ENCODE measurements around the gene NEO1.

NEO1 gene

DNA sequence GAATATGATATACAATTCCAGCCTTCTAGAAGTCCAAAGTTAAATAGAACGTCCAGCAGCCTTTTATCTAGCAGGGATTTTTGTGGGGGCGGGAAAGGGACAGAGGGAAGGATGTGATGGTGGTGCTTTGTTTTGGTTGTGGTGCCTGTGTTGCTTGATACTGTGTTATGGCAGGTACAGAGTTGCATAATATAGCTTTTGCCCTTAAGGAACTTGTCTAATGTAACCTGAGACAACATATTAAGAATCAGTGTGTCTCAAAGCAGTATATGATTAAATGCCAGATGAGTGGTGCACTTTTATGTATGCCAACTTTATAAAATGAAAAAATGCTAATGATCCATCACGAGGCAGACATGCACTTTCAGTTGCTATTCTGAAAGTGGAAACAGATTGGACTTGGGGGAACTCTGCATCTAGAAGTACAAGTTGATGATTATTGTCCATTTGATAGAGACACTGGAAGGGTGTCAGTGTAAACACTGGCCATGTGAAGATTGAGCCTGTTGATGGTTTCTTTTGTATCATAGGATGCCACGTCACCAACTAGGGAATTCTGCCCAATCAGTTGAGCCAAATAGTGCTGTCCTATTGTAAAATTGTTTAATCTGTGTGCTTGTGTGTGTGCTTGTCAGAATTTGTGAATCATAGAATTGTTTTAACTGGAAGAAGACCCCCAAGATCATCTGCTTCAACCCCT lies 23.0 kb downstream of the NEO1 start:
- DNase-seq (ENCODE audit: low read depth in 2 of 2) = no peak

GRCh38 chr15:73078291-73078690 lies 26.0 kb downstream of the NEO1 start:
- DNase-seq (ENCODE audit: low read depth in 2 of 2) = no peak

GRCh38 chr15:73078722-73079121 lies 26.5 kb downstream of the NEO1 start:
- peak; percentile 65 to 67 for DNase-seq (ENCODE audit: low read depth in 2 of 2)

DNA sequence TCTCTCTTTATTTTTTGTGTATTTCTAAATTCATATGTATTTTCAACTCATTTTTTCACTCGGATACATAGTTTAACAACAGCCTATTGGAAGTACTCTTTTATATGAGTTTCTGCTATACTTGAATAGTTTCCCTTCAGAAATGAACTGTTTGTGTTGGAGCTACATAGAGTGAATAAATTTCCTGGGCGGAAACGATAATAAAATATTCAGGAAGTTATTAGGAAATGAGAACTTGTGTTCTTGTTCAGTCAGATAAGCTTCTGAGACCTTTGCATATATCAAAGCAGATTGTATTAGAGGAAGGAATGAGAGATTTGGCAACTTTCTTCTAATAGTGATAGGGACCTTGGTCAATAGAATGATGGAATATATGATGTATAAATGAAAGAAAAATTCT lies 27.3 kb downstream of the NEO1 start:
- no peak for DNase-seq (ENCODE audit: low read depth in 2 of 2)

GRCh38 chr15:73081321-73081958 lies 29.2 kb downstream of the NEO1 start:
- peak; percentile 16 to 30 for DNase-seq (ENCODE audit: low read depth in 2 of 2)

DNA sequence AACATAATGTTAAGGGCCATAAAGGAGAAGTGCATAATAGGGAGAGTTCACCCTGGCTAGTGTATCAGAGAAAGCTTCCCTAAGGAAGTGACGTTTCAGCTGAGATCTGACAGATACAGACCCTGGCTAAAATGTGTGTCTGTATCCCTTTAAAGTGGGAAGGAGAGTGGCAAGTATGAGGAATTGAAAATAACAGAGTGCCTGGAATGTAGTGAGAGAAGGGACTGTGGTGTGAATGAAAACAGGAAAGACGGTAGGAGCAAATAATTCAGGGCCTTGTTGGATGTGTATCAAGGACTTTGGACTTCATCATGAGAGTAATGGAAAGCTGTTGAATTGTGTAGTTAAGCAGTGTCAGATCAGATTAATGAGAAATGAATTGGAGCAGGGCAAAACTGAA lies 30.5 kb downstream of the NEO1 start:
- no peak for DNase-seq (ENCODE audit: low read depth in 2 of 2)

DNA sequence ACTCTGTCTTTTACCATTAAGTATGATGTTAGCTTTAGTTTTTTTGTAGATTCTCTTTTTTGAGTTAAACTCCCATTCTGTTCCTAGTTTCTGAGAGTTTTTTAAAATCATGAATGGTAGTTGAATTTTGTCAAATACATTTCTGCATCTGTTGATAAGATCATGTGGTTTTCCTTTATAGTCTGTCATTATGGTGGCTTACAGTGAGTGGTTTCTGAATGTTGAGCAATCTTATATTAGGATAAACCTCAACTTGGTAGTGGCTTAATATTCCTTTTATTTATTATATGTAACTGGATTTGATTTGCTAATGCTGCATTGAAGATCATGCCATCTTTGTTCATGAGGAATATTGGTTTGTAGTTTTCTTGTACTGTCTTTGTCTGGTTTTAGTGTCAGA lies 34.8 kb downstream of the NEO1 start:
- no peak for DNase-seq (ENCODE audit: low read depth in 2 of 2)

GRCh38 chr15:73105064-73105463 lies 52.8 kb downstream of the NEO1 start:
- DNase-seq (ENCODE audit: low read depth in 2 of 2) = no peak

- no peak for DNase-seq (ENCODE audit: low read depth in 2 of 2)
Measured at GRCh38 chr15:73108676-73109075, 56.4 kb downstream of the NEO1 start.

GRCh38 chr15:73109765-73110164 lies 57.5 kb downstream of the NEO1 start:
- DNase-seq (ENCODE audit: low read depth in 2 of 2) = no peak

GRCh38 chr15:73110201-73110600 lies 57.9 kb downstream of the NEO1 start:
- DNase-seq (ENCODE audit: low read depth in 2 of 2) = no peak

GRCh38 chr15:73114064-73114463 lies 61.8 kb downstream of the NEO1 start:
- DNase-seq (ENCODE audit: low read depth in 2 of 2) = no peak

- no peak for DNase-seq (ENCODE audit: low read depth in 2 of 2)
Measured at GRCh38 chr15:73116164-73116563, 63.9 kb downstream of the NEO1 start.

DNA sequence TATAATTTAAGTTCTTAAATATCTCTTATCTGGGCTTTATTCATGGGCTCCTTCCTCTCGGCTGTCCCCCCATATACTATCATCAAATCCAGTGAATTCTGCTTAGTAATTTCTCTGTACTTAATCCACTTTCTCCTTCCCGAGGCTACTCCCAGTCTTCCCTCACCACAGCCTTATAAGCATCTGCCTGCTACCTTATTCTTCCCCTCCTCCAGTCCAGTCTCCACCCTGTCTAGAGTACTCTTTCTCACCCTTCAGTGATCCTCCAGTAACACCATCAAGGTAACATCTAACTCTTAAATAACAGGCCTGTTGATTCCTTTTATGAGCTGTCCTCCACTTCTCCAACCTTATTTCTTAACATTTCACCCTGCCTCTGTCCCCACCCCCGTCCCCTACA lies 65.8 kb downstream of the NEO1 start:
- no peak for DNase-seq (ENCODE audit: low read depth in 2 of 2)

GRCh38 chr15:73119478-73119877 lies 67.2 kb downstream of the NEO1 start:
- DNase-seq (ENCODE audit: low read depth in 2 of 2) = no peak

- DNase-seq (ENCODE audit: low read depth in 2 of 2) = no peak
Measured at GRCh38 chr15:73120269-73120668, 68.0 kb downstream of the NEO1 start.

DNA sequence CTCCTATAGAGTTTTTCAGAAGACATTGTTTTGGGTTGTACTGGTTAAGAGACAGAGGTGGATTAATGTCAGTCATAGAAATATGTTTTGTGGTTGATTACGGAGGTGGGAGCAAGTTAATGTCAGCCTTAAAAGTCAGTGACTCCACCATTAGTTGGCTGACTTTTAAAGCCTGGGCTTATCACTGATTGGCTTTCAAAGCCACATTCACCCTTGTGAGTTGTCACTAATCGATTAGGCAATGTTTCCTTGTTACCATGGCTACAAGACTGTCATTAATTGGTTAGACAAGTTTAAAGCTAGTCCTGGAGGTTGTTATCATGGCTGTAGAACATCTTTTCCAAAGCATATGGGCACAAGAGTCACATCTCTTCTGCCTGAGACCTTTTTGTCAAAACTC lies 73.0 kb downstream of the NEO1 start:
- DNase-seq (ENCODE audit: low read depth in 2 of 2) = no peak

DNA sequence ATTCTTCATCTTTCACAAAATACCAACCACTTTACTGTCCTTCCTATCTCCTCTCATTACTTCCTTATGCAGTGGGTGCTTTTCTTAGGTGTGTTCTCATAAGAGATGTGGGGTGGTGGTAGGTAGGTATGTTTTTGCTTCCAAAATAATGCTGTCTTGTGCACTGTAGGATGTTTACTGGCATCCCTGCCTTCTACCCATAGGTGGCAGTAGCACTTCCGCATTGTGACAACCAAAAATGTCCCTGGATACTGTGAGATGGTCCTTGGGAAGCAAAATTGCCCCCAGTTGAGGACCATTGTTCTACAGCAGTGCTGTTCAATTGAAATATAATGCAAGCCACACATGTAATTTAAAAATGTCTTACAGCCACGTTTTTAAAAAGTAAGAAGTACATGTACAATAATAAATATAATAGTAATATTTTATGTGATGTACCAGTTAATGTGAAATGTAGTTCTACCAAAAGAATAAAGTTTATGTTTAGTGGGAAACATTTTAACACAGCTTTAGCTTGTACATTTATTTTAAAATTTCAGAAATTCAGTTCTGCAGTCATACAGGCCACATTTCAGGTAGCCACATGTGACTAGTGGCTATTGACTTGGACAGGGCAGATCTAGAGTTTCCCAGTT lies 75.2 kb downstream of the NEO1 start:
- no peak for DNase-seq (ENCODE audit: low read depth in 2 of 2)

DNA sequence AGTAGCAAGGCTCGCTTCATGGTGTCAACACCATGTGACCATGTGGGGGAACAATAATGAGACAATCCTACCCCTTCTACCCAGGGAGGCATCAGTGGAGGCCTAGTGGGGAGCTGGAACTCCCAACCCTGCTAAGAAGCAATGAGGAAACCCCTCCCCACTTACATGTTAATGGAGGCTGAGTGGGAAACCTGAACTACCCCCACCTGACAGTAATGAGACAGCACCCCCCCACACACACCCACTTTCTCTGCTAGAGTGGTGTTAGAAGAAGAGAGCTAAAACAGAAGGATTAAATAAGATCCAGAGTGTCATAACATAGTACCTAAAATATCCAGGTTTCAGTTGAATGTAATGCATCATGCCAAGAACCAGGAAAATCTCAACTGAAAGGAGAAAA lies 78.6 kb downstream of the NEO1 start:
- DNase-seq (ENCODE audit: low read depth in 2 of 2) = no peak

DNA sequence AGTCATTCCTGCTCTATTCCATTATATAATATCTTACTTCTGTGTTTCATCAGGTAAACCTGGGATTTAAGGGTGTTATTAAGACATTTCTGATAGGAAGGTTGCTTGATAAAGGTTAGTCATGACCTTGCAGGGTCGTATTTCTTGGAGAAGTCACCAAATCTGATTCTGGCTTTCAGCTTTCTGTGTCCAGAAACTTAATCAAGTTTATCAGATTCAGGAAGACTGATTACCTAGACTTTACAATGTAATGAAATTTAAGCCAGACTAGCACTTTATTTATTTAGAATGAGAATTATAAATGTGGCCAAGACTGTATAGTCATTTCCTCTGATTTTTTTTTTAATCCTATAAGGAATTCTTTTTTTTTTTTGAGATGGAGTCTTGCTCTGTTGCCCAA lies 81.9 kb downstream of the NEO1 start:
- DNase-seq (ENCODE audit: low read depth in 2 of 2) = no peak

DNA sequence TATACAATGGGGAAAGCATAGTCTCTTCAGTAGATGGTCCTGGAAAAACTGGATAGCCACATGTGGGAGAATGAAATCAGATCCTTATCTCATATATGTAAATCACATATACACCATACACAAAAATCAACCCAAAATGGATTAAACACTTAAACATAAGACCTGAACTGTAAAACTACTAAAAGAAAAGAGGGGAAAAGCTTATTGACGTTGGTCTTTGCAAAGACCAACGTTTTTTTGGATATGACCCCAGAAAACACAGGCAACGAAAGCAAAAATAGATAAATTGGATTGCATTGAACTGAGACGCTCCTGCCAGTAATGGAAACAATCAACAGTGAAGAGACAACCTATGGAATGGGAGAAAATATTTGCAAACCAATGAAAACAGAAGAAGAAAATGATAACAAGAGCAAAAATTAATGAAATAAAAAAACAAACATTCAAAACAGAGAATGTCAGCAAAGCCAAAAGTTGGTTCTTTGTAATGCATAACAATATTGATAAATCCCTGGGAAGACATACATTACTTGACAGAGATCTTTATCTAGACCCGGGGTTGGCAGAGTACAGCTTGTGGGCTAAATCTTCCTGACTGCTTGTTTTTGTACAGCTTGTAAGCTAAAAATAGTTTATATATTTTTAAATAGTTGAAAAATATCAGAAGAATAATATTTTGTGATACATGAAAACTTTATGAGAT lies 86.9 kb downstream of the NEO1 start:
- no peak for DNase-seq (ENCODE audit: low read depth in 2 of 2)

GRCh38 chr15:73139744-73140553 lies 87.7 kb downstream of the NEO1 start:
- DNase-seq (ENCODE audit: low read depth in 2 of 2) = no peak

All from fibroblast of skin of left biceps (primary cell).